Measurements from ENCODE around the gene FOCAD. TPM values are rescaled to one million over a fixed set of nuclear protein-coding genes. Genes with fewer than 3 reads are reported as not detected.
"Not testable (repeated sequence)": the region's sequence is repeated elsewhere in the genome, so short reads cannot be mapped to it uniquely, and the experiment has no call there.

FOCAD gene
- total RNA-seq, 1 donor = 80.3 TPM

DNA sequence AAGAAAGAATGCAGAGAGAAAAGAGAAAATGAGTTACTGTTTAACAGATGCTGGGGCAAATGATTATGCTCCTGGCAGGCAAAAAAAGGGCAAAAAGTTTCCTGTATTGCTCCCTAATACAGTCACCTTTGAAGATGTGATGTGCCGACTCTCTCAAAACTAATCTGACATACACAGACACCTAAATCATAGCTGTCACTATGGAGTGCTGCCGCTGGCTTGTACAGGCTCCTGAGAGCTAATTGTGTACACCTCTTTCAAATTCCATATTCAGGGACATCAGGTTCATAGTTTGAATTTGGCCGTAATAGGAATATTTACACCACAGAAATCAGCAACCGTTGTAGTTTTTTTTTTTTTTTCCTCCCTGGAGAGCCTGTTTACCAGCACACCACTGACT is 12.4 kb upstream of the FOCAD start:
- no peak for TF ChIP-seq CTCF (IDR thresholded peaks at IDR 0.05; ENCODE audit: insufficient read depth, low read length)
- no peak overlapping the region for H3K4me3 ChIP-seq (ENCODE audit: low read depth, low read length)

DNA sequence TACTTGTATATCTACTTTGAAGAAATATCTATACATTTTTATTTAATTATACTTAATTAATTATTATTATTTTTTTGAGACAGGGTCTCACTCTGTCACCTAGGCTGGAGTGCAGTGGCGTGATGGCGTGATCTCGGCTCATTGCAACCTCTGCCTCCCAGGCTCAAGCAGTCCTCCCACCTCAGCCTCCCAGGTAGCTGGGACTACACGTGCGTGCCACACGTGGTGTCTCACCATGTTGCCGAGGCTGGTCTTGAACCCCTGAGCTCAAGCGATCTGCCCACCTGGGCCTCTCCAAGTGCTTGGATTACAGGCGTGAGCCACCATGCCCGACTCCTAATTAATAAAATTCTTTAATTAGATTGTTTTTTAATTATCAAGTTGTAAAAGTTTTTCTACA is 10.5 kb upstream of the FOCAD start:
- H3K4me3 ChIP-seq (ENCODE audit: low read depth, low read length); DNase-seq (ENCODE audit: low read depth): not testable (repeated sequence)

More for the DNA sequence above, 12.4 kb upstream of the FOCAD start:
- DNase-seq (ENCODE audit: low read depth) = no peak

DNA sequence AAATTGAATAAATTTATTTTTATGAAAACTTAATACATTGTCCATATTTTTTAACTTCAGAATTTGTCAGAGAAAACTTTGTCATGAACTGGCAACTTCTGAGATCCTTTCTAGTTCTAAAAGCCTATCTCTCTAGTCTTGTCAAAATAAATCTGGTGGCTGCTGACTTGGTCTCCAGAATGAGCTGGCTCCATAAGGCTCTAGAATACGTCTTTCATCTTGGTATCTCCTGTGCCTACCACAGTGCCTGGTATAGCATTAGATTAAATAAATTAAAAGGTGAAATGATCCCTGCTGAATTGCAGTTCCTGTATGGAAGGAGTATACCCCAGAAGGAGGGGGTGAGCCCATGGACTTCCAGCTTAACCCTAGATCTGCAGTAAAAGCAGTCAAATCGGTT is 2.6 kb upstream of the FOCAD start:
- no peak for DNase-seq (ENCODE audit: low read depth)
- no peak for TF ChIP-seq CTCF (IDR thresholded peaks at IDR 0.05; ENCODE audit: insufficient read depth, low read length)
- no peak overlapping the region for H3K4me3 ChIP-seq (ENCODE audit: low read depth, low read length)

DNA sequence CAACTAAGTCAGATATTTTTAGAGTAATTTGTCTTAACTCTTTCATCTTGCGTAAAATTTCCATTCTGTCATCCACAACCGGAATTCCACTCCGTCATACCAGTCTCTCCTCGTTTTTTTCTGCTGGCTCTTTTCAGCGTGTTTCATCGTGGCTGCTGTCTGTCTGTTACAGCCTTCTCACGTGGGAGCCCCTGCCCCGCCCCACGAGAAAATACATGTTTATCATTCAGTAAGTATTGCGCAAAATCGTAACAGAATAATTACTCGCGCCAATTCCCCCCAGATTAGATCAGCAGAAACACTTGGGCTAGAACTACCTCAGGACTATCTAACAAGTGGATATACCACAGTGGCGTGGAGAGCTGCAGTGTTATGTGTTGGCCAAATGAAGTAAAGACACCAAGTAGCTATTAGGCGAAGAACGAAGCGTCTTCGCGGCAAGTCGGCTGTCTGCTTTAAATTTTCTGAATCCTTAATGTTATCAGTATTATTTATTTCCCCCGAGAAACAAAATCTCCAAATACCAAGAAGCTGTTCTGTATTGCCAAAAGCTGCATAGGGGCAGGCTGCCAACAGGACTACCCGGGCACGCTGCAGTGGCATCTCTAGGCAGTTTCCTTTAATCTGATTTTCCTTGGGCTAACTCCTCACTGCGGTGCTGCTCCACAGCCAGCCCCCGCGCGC is 566 bp upstream of the FOCAD start:
- no peak for TF ChIP-seq CTCF (IDR thresholded peaks at IDR 0.05; ENCODE audit: insufficient read depth, low read length)
- DNase-seq (ENCODE audit: low read depth) = peak; percentile 73

GRCh38 chr9:20684875-20685696 is 1.0 kb downstream of the FOCAD start:
- DNase-seq (ENCODE audit: low read depth) = peak; percentile 87
- H3K4me3 ChIP-seq (ENCODE audit: low read depth, low read length) = peak overlapping the region; percentile 80
- no peak for TF ChIP-seq CTCF (IDR thresholded peaks at IDR 0.05; ENCODE audit: insufficient read depth, low read length)

More for the DNA sequence above, 566 bp upstream of the FOCAD start:
- H3K4me3 ChIP-seq (ENCODE audit: low read depth, low read length) = peak overlapping the region; percentile 85

GRCh38 chr9:20685769-20686168 is 1.7 kb downstream of the FOCAD start:
- TF ChIP-seq CTCF (IDR thresholded peaks at IDR 0.05; ENCODE audit: insufficient read depth, low read length) = no peak
- peak overlapping the region; percentile 9 for H3K4me3 ChIP-seq (ENCODE audit: low read depth, low read length)
- no peak for DNase-seq (ENCODE audit: low read depth)

- no peak for TF ChIP-seq CTCF (IDR thresholded peaks at IDR 0.05; ENCODE audit: insufficient read depth, low read length)
- H3K4me3 ChIP-seq (ENCODE audit: low read depth, low read length) = no peak overlapping the region
- no peak for DNase-seq (ENCODE audit: low read depth)
These were observed 5.8 kb downstream of the FOCAD start for GRCh38 chr9:20689833-20690232.

All from fibroblast of the aortic adventitia (primary cell).